A172 (cell line): ENCODE measurements around the gene C15orf61. TPM values are rescaled to one million over a fixed set of nuclear protein-coding genes. Genes with fewer than 3 reads are reported as not detected.

Experiments used
- total RNA-seq: library from RNA; depleted of rRNA; stranded (reverse); fragments of >200 nt; shearing (Covaris generic); gene quantifications from 2 replicates; pipeline ENCODE4 v1.2.3, GENCODE V29; 2014; rRNA removed

Gene C15orf61
- total RNA-seq, 1 experiment from 2014 or later = 5.3 TPM

Other genes with a start within 250 kb of the C15orf61 start
- 4.0 and 5.7 TPM in 2 replicates for gene MAP2K5, start 21.6 kb downstream of the C15orf61 start, total RNA-seq